Measurements from ENCODE around the gene LNPEP.

LNPEP gene

GRCh38 chr5:96963267-96963666 lies 27.4 kb downstream of the LNPEP start:
- no peak for DNase-seq

GRCh38 chr5:96966801-96967200 lies 30.9 kb downstream of the LNPEP start:
- DNase-seq, result no peak

GRCh38 chr5:96967400-96967799 lies 31.5 kb downstream of the LNPEP start:
- no peak for DNase-seq

DNA sequence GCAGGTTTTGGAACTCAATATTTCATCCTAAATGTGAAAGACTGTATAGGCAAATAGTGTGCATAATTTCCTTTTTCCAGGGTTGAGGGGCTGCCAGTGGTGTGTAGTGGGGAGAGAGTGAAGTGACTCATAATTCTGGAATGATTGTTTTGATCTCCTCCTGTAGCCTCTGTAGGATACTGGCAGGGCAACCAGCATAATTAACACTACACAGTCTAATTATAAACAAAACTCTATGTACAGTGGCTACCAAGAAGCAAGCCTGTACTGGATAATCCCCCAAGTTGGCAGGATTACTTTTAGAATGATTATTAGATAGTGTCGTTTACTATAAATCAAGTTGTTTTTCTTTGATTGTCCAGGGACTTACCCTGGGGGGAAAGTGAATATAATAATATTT lies 32.2 kb downstream of the LNPEP start:
- no peak for DNase-seq

DNA sequence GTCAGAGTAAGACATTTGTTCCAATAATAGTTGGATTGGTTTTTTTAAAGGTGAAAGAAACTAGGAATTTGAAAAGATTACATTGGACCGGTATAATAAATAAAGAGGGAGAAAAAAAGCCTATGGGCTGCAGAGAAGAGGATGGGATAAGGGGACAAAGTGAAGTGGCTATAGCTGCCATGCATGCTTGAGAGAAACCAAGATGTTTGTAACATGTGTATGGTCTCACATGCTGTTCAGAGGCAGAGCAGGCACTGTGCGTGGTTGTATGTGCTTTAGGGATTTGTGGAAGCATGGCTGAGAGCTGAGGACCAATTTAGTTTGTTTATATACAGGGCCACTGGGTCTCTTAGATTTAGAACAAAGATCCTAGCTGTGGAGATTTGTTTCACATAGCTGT lies 32.7 kb downstream of the LNPEP start:
- DNase-seq, result no peak

- DNase-seq, result no peak
Observed at GRCh38 chr5:96969366-96969765, 33.5 kb downstream of the LNPEP start.

- DNase-seq, result no peak
Observed at GRCh38 chr5:96972599-96973334, 36.9 kb downstream of the LNPEP start.

GRCh38 chr5:96973532-96974401 lies 37.9 kb downstream of the LNPEP start:
- no peak for DNase-seq

GRCh38 chr5:96975656-96976055 lies 39.8 kb downstream of the LNPEP start:
- no peak for DNase-seq

GRCh38 chr5:96977228-96977627 lies 41.3 kb downstream of the LNPEP start:
- DNase-seq, result no peak

DNA sequence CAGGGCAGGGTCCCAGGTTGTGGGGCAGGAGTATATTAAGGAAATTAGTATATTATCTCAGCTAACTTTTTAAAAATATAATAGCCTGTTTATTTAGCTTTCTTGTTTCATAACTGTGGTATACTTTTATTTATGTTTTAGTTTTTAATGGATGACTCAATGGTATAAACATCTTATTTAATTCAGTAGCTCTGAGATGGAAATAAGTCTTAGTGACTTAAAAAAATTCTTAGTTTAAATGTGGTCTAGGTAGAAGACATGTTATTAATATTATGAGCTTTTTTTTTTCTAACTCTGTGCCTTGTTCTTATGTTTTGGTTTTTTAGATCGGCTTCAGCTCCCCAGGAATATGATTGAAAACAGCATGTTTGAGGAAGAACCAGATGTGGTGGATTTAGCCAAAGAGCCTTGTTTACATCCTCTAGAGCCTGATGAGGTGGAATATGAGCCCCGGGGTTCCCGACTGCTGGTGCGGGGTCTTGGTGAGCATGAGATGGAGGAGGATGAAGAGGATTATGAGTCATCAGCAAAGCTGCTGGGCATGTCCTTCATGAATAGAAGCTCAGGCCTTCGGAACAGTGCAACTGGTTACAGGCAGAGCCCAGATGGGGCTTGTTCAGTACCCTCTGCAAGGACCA lies 43.1 kb downstream of the LNPEP start:
- no peak for DNase-seq

DNA sequence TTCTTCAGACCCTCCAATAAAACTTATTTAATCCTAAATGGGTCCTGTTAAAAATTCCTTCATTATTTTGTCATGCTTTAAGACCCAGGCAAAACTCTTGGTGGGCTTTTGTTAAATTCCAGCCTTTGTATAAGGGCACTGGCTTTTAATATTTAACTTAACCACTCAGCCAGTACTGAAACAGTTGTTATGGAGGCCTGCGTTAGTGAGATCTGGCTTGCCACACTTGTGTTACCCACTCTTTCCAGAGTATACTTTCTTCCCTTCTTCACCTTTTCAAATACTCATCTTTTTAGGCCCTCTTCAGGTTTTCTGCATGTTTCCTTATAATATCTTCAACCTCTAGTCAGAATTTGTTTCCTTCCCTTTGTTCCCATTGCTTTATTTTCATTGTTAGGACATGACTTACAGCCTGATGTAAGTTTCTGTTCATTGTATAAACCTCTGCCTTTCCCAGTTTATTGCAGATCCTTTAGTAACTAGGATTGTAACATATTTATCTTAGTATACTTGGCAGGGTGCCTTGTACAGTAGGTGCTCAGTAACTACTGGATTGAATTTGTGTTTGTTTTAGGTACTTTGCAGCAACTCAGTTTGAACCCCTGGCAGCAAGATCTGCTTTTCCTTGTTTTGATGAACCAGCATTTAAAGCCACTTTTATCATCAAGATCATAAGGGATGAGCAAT lies 48.8 kb downstream of the LNPEP start:
- no peak for DNase-seq

DNA sequence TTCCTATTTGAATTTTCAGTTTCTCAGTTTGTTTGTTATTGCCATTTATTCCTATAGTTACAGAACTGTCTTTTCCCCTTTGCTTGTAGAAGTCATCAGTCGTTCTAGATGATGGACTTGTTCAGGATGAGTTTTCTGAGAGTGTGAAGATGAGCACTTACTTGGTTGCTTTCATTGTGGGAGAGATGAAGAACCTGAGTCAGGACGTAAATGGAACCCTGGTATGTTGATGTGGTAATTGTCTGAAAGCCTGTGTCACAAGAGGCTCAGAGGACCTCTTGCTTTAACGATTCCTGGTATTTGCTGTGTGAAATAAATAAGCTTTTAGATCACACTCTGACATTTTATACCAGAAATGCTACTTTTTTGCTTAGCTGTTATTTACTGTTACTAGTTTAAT lies 50.6 kb downstream of the LNPEP start:
- no peak for DNase-seq

GRCh38 chr5:96990102-96990501 lies 54.2 kb downstream of the LNPEP start:
- DNase-seq, result no peak

GRCh38 chr5:96991708-96992107 lies 55.8 kb downstream of the LNPEP start:
- DNase-seq, result no peak

GRCh38 chr5:96993760-96994159 lies 57.9 kb downstream of the LNPEP start:
- DNase-seq, result no peak

DNA sequence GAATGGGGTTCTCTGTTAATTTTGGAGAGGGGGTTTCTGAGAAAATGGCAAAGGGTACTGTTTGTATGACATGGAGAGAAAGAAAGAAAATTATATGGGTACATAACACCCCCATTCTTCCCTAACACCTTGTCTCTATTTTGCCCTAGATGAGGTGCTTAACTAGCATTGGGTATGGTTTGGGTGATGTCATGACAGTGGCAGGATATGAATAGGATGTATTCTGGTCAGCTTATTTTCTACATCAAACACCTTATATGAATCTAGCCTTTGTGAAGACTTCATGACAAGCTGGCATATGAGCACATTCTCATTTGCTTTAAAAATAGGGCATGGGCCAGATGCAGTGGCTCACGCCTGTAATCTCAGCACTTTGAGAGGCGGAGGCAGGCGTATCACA lies 58.6 kb downstream of the LNPEP start:
- DNase-seq, result no peak

DNA sequence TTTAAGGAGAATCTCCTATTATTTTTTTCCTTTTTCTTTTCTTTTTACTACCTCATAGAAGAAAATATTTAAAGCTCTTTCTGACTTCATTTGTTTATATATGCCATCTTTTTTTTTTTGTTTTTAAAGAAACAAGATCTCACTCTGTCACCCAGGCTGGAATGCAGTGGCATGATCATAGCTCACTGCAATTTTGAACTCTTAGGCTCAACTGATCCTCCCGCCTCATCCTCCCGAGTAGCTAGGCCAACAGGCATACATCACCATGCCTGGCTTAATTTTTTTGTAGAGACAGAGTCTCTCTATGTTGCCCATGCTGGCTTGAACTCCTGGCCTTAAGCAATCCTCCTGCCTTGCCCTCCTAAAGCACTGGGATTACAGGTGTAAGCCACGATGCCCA lies 59.5 kb downstream of the LNPEP start:
- DNase-seq, result no peak

DNA sequence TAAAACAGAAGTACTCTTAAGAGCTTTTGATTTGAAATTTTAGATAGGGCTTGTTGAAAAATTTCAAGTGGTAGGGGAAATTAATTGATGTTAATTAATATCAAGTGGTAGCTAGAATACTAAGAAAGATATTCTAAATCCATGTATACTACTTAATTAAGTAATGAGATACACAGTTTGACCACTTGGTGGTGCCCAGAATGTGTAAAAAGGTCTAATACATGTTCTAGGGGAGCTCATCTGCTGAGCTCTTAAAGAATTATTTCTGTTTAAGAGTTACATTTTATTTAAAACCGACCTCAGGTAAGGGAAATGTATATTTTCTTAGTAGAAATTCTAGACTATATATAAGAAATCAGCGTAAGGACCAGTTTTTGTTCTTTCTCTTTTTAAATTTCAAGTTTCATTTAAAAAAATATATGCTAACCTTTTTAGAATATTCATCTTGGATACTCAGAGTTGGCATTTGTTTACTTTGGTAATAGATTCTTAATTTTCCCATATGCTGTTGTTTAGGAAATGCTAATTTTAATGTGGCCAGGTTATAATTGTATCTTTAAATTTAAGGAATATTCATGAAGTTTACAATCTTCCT lies 61.5 kb downstream of the LNPEP start:
- DNase-seq, result no peak

- DNase-seq, result no peak
Observed at GRCh38 chr5:96999856-97000255, 64.0 kb downstream of the LNPEP start.

GRCh38 chr5:97000391-97000790 lies 64.5 kb downstream of the LNPEP start:
- no peak for DNase-seq

- no peak for DNase-seq
Observed at GRCh38 chr5:97002983-97003382, 67.1 kb downstream of the LNPEP start.

Data from NCI-H2171 (cell line).